Prostate gland (tissue), 2 donors: ENCODE results near the gene DDX39B. TPM values are rescaled to one million over a fixed set of nuclear protein-coding genes. Genes with fewer than 3 reads are reported as not detected.
A peak's percentile ranks its signal among the peaks of the same experiment; 100 is the strongest.

ENCODE experiments used
- DNase-seq: peaks from one replicate; pipeline ENCODE4 v3.0.0-alpha.2; 2019; ENCODE audit warnings: low spot score
- H3K27ac ChIP-seq, 2 donors: fragments of 200-600 bp; sonication (generic); 2 replicates each; pipeline ENCODE4 v1.5.1; 2017 to 2019
- H3K27me3 ChIP-seq: fragments of 200-600 bp; sonication (generic); replicated peaks from 2 replicates; pipeline ENCODE4 v1.5.1; 2019; ENCODE audit not compliant: insufficient read depth
- H3K36me3 ChIP-seq, 2 donors: fragments of 200-600 bp; sonication (generic); 1 replicate in 1 of 2; 2 replicates in 1 of 2; pipeline versions ENCODE4 v1.5.1 to v1.8.1; 2017 to 2019
- H3K4me1 ChIP-seq: fragments of 200-600 bp; sonication (generic); replicated peaks from 2 replicates; pipeline ENCODE4 v1.5.1; 2019
- H3K4me3 ChIP-seq, 2 donors: fragments of 200-600 bp; sonication (generic); 2 replicates each; pipeline ENCODE4 v1.5.1; 2017 to 2019
- H3K9me3 ChIP-seq: fragments of 200-600 bp; sonication (generic); 2 replicates; pipeline ENCODE4 v1.5.1; 2017
- CTCF ChIP-seq, 4 experiments: fragments of 200-600 bp in 2 of 4; fragments of 450-650 bp in 2 of 4; sonication (generic) in 2 of 4; IDR thresholded peaks; 1 replicate in 3 of 4; 2 replicates in 1 of 4; pipeline ENCODE4 v1.5.1; 2016 to 2019; ENCODE audit warnings: antibody characterized with exemption in 4 of 4, mild to moderate bottlenecking in 2 of 4, moderate library complexity in 2 of 4
- POLR2A ChIP-seq: fragments of 450-650 bp; IDR thresholded peaks from one replicate; pipeline ENCODE4 v1.6.1; 2016; ENCODE audit warnings: antibody characterized with exemption, mild to moderate bottlenecking
- POLR2AphosphoS5 ChIP-seq: sonication (generic); formaldehyde crosslinking; IDR thresholded peaks from one replicate; pipeline ENCODE4 v1.6.1; 2017; ENCODE audit warnings: antibody characterized with exemption
- WGBS: methylation state at CpG from one replicate; pipeline ENCODE4 v1.1.5; 2018; 5-methylcytosine and 5-hydroxymethylcytosine counted together
- intact Hi-C: fragments of 100-400 bp; cut with DNase I; formaldehyde crosslinking; loops from one replicate; pipeline ENCODE4 v1.14.2; 2022
- total RNA-seq, 2 donors: library from RNA; depleted of rRNA; stranded (reverse); fragments of >200 nt; gene quantifications; one replicate each; pipeline ENCODE4 v1.1.0, GENCODE V29; 2016

DDX39B gene
- total RNA-seq, 2 donors from 2014 or later, result 227 to 390 TPM

DNA sequence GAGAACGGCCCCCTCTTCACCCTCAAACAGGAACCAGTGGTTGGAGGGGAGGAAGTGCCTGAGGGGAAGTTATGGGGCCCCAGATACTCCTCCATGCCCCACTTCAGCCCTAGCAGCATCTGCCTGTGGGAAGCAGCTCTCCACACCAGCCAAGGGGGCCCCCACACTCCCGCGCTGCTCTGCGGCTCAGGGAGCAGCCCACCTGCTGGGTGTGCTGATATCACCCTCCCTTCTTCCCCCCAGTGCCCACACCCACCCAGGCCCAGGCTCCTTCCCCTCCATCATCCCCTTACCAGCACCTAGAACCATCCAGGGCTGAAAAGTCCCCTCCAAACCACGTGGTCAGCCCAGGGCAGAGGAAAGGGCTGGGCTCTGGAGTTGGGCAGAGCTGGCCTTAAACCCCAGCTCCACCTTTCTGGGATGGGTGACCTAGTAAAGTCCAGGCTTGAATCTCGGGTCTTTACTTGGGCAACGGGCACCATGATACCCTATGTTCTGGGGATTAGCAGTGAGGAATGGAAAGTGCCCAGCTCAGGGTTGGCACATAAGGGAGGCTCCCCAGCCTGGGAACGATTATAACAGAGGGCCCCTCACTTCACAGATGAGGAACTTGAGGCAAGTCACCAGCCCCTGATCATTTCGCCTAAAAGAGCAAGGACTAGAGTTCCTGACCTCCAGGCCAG is 44.9 kb upstream of the DDX39B start:
- DNase-seq, result no peak
- Histone ChIP-seq H3K4me3 (no peak overlapping the region), H3K27ac (no peak overlapping the region), H3K9me3 (no peaks in the 10 kb centered on the region), H3K4me1 (no peaks in the 10 kb centered on the region), H3K27me3 (no peaks in the 10 kb centered on the region), H3K36me3 (no peaks in the 10 kb centered on the region)
- 60% methylated on average over 9 of the region's 9 CpGs for WGBS
- no peak for TF ChIP-seq POLR2A
- TF ChIP-seq CTCF (IDR thresholded peaks at IDR 0.05), result no peak
- no peak for TF ChIP-seq POLR2AphosphoS5
- intact Hi-C loops, result no loop called here

DNA sequence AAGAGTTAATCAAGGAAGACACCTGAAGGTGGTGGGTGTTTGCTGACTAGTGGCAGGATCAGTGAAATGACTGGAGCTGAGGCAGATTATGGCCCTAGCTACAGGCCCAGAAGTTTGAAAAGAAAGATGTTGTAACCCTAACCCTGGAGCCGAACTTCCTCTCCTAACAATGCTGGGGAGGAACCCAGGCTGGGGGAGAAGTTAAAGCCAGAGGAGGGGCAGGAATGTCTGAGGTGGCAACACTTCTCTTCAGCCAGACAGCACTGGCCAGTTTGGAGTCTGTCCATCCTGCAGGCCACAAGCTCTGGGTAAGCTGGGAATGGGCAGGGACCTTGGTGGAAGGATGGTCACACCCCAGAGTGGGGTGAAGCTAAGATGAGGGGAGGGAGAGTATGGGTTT is 44.2 kb upstream of the DDX39B start, which contains the start of gene LST1:
LST1 (plus strand) TSS at position 270 of the 400 bp plus-strand sequence. CDS start 1,023 bp downstream, outside the sequence.
- Histone ChIP-seq H3K4me3 (no peak within 1 kb of the TSS), H3K4me1 (no peaks in the 10 kb centered on the region), H3K36me3 (no peaks in the 10 kb centered on the region), H3K9me3 (no peaks in the 10 kb centered on the region), H3K27me3 (no peaks in the 10 kb centered on the region), H3K27ac (no peak within 1 kb of the TSS)
- intact Hi-C loops, result no loop called here
- WGBS, result 59% methylated on average over 1 of the region's 1 CpG
- no peak for TF ChIP-seq POLR2A
- TF ChIP-seq CTCF (IDR thresholded peaks at IDR 0.05), result no peak
- no peak for TF ChIP-seq POLR2AphosphoS5
- no peak for DNase-seq

GRCh38 chr6:31585491-31585890 is 43.7 kb upstream of the DDX39B start:
- H3K36me3 ChIP-seq, result no peaks in the 10 kb centered on the region
- H3K27me3 ChIP-seq, result no peaks in the 10 kb centered on the region
- H3K4me3 ChIP-seq, result no peak overlapping the region
- H3K9me3 ChIP-seq, result no peaks in the 10 kb centered on the region
- no peak for DNase-seq
- 77% methylated on average over 2 of the region's 2 CpGs for WGBS
- intact Hi-C loops, result no loop called here
- no peaks in the 10 kb centered on the region for H3K4me1 ChIP-seq
- TF ChIP-seq CTCF (IDR thresholded peaks at IDR 0.05), result no peak
- no peak for TF ChIP-seq POLR2AphosphoS5
- TF ChIP-seq POLR2A, result no peak
- H3K27ac ChIP-seq, result no peak overlapping the region

GRCh38 chr6:31582230-31582643 is 40.4 kb upstream of the DDX39B start, which contains the start of gene LTB:
Gene LTB (minus strand): TSS chr6:31582424. CDS start chr6:31582417, 7 bp downstream.
- Histone ChIP-seq H3K27ac (peak within 1 kb of the TSS; percentile 65 to 85), H3K4me3 (peak within 1 kb of the TSS; percentile 62 to 68), H3K4me1 (no peaks in the 10 kb centered on the region), H3K27me3 (no peaks in the 10 kb centered on the region), H3K9me3 (no peaks in the 10 kb centered on the region), H3K36me3 (no peaks in the 10 kb centered on the region)
- 74% methylated on average over 3 of the region's 3 CpGs for WGBS
- TF ChIP-seq POLR2AphosphoS5 (no peak), POLR2A (no peak), CTCF (IDR thresholded peaks at IDR 0.05) (no peak)
- intact Hi-C loops, result no loop called here
- DNase-seq, result no peak
